Thyroid gland (tissue), 4 donors: Measurements from ENCODE around the gene FAM114A1.

Experiments
- CTCF ChIP-seq, 6 experiments: fragments of 200-600 bp in 3 of 6; fragments of 450-650 bp in 3 of 6; sonication (generic) in 3 of 6; IDR thresholded peaks; one replicate each; pipeline ENCODE4 v1.5.1; 2016 to 2019; ENCODE audit warnings: antibody characterized with exemption in 6 of 6, mild to moderate bottlenecking in 2 of 6, inconsistent platforms in 1 of 6, moderate library complexity in 1 of 6
- POLR2A ChIP-seq, 2 donors: fragments of 450-650 bp; IDR thresholded peaks; one replicate each; pipeline ENCODE4 v1.6.1; 2017; ENCODE audit warnings: antibody characterized with exemption in 2 of 2, mild to moderate bottlenecking in 2 of 2, moderate library complexity in 1 of 2

GRCh38 chr4:38820329-38821061, 47.1 kb upstream of the FAM114A1 start:
- TF ChIP-seq CTCF (IDR thresholded peaks at IDR 0.05) (no peak), POLR2A (IDR thresholded peaks at IDR 0.05) (no peak)
